Loucy (cell line): ENCODE results near the gene PPP1R12A.

Experiments used
- H2AFZ ChIP-seq: fragments of 200-600 bp; sonication (generic); 2 replicates; pipeline ENCODE4 v1.6.0; 2016; ENCODE audit warnings: antibody characterized with exemption, mild to moderate bottlenecking, low read length, moderate library complexity
- H3F3A ChIP-seq: fragments of 200-600 bp; 2 replicates; pipeline ENCODE4 v1.6.0; 2016; ENCODE audit warnings: antibody characterized with exemption, low read depth, mild to moderate bottlenecking
- H3K27me3 ChIP-seq: fragments of 200-600 bp; sonication (generic); 2 replicates; pipeline ENCODE4 v1.6.1; 2014; ENCODE audit warnings: low read length, mild to moderate bottlenecking; ENCODE audit not compliant: insufficient read depth, poor library complexity, severe bottlenecking
- H3K36me3 ChIP-seq: fragments of 200-600 bp; sonication (generic); 2 replicates; pipeline ENCODE4 v1.6.1; 2016; ENCODE audit warnings: low read length; ENCODE audit not compliant: insufficient read depth
- H3K4me1 ChIP-seq: fragments of 200-600 bp; sonication (generic); 2 replicates; pipeline ENCODE4 v1.5.1; 2014; ENCODE audit warnings: low read length, mild to moderate bottlenecking; ENCODE audit not compliant: insufficient read depth, poor library complexity, severe bottlenecking
- H3K4me2 ChIP-seq: fragments of 200-600 bp; sonication (generic); 2 replicates; pipeline ENCODE4 v1.6.0; 2014; ENCODE audit warnings: antibody characterized with exemption, low read length, low read depth, mild to moderate bottlenecking; ENCODE audit not compliant: poor library complexity, severe bottlenecking
- H3K4me3 ChIP-seq: fragments of 200-600 bp; sonication (generic); 2 replicates; pipeline ENCODE4 v1.5.1; 2014; ENCODE audit warnings: low read length, mild to moderate bottlenecking, mixed read lengths; ENCODE audit not compliant: poor library complexity, severe bottlenecking
- H3K79me2 ChIP-seq: fragments of 200-600 bp; sonication (generic); 2 replicates; pipeline ENCODE4 v1.6.1; 2014; ENCODE audit warnings: low read length; ENCODE audit not compliant: insufficient read depth
- H3K9ac ChIP-seq: fragments of 200-600 bp; sonication (generic); 2 replicates; pipeline ENCODE4 v1.6.0; 2014; ENCODE audit warnings: mild to moderate bottlenecking, low read depth, low read length, moderate library complexity; ENCODE audit not compliant: poor library complexity, severe bottlenecking
- H3K9me2 ChIP-seq: fragments of 200-600 bp; sonication (generic); replicated peaks from 2 replicates; pipeline ENCODE4 v1.6.1; 2016; ENCODE audit warnings: low read depth, low read length, mixed read lengths
- H3K9me3 ChIP-seq: fragments of 200-600 bp; sonication (generic); 2 replicates; pipeline ENCODE4 v1.6.1; 2014; ENCODE audit warnings: mild to moderate bottlenecking, antibody characterized with exemption, low read length, low read depth; ENCODE audit not compliant: insufficient read depth
- H4K20me1 ChIP-seq: fragments of 200-600 bp; sonication (generic); 2 replicates; pipeline ENCODE4 v1.6.0; 2014; ENCODE audit warnings: antibody characterized with exemption, low read length, mild to moderate bottlenecking; ENCODE audit not compliant: insufficient read depth, poor library complexity, severe bottlenecking
- EZH2phosphoT487 ChIP-seq: fragments of 200-600 bp; IDR thresholded peaks from 2 replicates; pipeline ENCODE4 v1.6.1; 2018; ENCODE audit warnings: antibody characterized with exemption, mild to moderate bottlenecking, moderate library complexity, borderline replicate concordance
- TF ChIP-seq, protein P1 (sequence below): fragments of 200-600 bp; sonication (generic); conservative IDR thresholded peaks from 2 replicates; pipeline ENCODE4 v1.5.1; 2014; ENCODE audit warnings: mild to moderate bottlenecking, antibody characterized with exemption, low read length

Gene PPP1R12A

DNA sequence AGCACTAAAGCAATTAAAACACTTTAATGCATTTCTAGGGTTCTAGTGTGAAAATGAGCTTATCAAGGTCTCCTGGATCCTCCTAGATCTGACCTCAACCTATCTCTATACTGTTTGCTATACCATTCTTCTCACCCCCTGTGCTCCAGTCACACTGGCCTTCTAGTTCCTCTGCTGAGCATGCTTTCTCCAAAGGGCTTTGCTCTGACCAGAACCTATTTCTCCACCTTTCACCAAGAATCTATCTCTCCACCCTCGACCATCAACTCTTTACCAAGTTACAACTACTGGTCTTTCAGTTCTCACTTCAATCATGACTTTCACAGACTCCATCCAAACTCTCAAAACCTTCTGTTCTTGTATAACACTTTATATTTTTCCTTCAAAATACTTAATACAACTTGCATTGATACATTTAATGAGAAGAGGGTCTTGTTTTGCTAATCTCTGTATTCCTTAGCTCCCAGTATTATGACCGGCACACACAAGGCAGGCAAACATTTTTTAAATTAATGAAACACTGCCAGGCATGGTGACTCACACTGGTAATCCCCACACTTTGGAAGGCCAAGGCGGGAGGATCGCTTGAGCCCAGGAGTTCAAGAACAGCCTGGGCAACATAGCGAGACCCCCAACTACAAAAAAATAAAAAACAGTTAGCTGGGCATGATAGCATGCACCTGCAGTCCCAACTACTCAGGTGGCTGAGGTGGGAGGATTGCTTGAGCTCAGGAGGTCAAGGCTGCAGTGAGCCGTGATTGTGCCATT lies 22.8 kb downstream of the PPP1R12A start:
- no peaks in the 10 kb centered on the region for H3F3A ChIP-seq
- no peak overlapping the region for H3K4me2 ChIP-seq
- H3K79me2 ChIP-seq, result peaks cover 98% of the 10 kb centered on the region
- H3K9ac ChIP-seq, result no peak overlapping the region
- H3K9me3 ChIP-seq, result no peaks in the 10 kb centered on the region
- TF ChIP-seq EZH2phosphoT487, result no peak
- TF ChIP-seq, protein P1, sequence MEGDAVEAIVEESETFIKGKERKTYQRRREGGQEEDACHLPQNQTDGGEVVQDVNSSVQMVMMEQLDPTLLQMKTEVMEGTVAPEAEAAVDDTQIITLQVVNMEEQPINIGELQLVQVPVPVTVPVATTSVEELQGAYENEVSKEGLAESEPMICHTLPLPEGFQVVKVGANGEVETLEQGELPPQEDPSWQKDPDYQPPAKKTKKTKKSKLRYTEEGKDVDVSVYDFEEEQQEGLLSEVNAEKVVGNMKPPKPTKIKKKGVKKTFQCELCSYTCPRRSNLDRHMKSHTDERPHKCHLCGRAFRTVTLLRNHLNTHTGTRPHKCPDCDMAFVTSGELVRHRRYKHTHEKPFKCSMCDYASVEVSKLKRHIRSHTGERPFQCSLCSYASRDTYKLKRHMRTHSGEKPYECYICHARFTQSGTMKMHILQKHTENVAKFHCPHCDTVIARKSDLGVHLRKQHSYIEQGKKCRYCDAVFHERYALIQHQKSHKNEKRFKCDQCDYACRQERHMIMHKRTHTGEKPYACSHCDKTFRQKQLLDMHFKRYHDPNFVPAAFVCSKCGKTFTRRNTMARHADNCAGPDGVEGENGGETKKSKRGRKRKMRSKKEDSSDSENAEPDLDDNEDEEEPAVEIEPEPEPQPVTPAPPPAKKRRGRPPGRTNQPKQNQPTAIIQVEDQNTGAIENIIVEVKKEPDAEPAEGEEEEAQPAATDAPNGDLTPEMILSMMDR, result no peak
- H3K36me3 ChIP-seq, result peaks cover 5% of the 10 kb centered on the region; the same call in 1 of the 2 replicates
- H2AFZ ChIP-seq, result no peak overlapping the region
- H4K20me1 ChIP-seq, result peaks cover 88% of the 10 kb centered on the region
- no peak overlapping the region for H3K4me3 ChIP-seq
- H3K9me2 ChIP-seq, result no peaks in the 10 kb centered on the region
- no peaks in the 10 kb centered on the region for H3K27me3 ChIP-seq
- no peaks in the 10 kb centered on the region for H3K4me1 ChIP-seq

DNA sequence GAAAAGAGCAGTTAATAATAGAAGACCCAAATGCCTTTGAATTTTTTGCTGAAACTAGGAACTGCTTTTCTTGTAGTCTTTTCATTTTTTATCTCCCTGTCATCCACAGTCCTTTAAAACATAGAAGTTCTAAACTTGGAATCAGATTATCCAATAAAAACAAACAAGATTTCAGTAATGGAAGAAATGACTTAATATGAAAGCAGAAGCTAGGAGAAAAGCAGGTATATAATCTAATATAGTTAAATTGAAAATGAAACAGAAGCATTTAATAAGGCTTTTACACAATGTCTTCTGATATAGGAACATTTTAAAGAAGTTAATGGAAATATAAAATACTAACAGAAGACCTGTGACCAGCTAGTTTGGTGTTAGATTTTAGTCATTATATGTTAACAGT lies 26.5 kb downstream of the PPP1R12A start:
- no peaks in the 10 kb centered on the region for H3F3A ChIP-seq
- no peaks in the 10 kb centered on the region for H3K9me3 ChIP-seq
- no peak overlapping the region for H3K4me3 ChIP-seq
- H3K79me2 ChIP-seq, result peaks cover 98% of the 10 kb centered on the region
- no peaks in the 10 kb centered on the region for H3K4me1 ChIP-seq
- H3K9ac ChIP-seq, result no peak overlapping the region
- no peak overlapping the region for H3K4me2 ChIP-seq
- peaks cover 87% of the 10 kb centered on the region for H4K20me1 ChIP-seq
- no peak overlapping the region for H2AFZ ChIP-seq
- TF ChIP-seq, protein P1, result no peak
- TF ChIP-seq EZH2phosphoT487, result no peak
- H3K27me3 ChIP-seq, result no peaks in the 10 kb centered on the region
- H3K36me3 ChIP-seq, result peaks cover 5% of the 10 kb centered on the region; the same call in 1 of the 2 replicates
- H3K9me2 ChIP-seq, result no peaks in the 10 kb centered on the region

DNA sequence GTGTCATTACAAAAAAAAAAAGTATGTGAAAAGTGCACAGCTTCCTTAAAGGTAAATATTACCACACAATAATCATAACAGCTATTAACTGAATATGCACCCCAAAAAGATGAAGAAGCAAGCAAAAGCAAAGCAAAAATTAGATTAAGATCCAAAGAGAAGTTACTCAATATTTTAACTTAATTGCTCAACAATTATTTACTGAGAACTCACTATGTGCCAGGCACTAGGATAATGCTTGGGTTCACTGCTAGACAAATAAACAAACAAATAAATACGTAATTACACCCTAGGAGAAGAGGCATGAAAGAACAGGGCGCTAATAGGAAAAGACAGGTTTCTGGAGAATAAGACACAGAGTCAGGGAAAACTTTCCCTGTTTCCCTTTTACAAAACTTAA lies 33.4 kb downstream of the PPP1R12A start:
- no peaks in the 10 kb centered on the region for H3K4me1 ChIP-seq

More for the DNA sequence above, 33.4 kb downstream of the PPP1R12A start:
- H3K79me2 ChIP-seq, result peaks cover 99% of the 10 kb centered on the region
- TF ChIP-seq, protein P1, result no peak
- no peak for TF ChIP-seq EZH2phosphoT487
- no peaks in the 10 kb centered on the region for H3K9me2 ChIP-seq
- H3K27me3 ChIP-seq, result no peaks in the 10 kb centered on the region
- H3K9ac ChIP-seq, result no peak overlapping the region
- H3K9me3 ChIP-seq, result no peaks in the 10 kb centered on the region
- H3K36me3 ChIP-seq, result peaks cover 3% of the 10 kb centered on the region; the same call in 1 of the 2 replicates
- peaks cover 96% of the 10 kb centered on the region for H4K20me1 ChIP-seq
- no peak overlapping the region for H3K4me2 ChIP-seq
- no peak overlapping the region for H3K4me3 ChIP-seq
- H2AFZ ChIP-seq, result no peak overlapping the region
- H3F3A ChIP-seq, result no peaks in the 10 kb centered on the region
